ENCODE measurements around the gene ITGA11.
"Not testable (repeated sequence)": the region's sequence is repeated elsewhere in the genome, so short reads cannot be mapped to it uniquely, and the experiment has no call there.

Gene ITGA11

GRCh38 chr15:68425428-68426060, 6.4 kb downstream of the ITGA11 start:
- no peak for FAIRE-seq

GRCh38 chr15:68424754-68425390, 7.1 kb downstream of the ITGA11 start:
- TF ChIP-seq POLR2A (IDR thresholded peaks at IDR 0.05; ENCODE audit: low read depth, low read length) = no peak
- DNase-seq (ENCODE audit: insufficient read length, low spot score) = no peak
- FAIRE-seq = no peak

More at GRCh38 chr15:68425428-68426060, 6.4 kb downstream of the ITGA11 start:
- no peak for TF ChIP-seq POLR2A (IDR thresholded peaks at IDR 0.05; ENCODE audit: low read depth, low read length)
- DNase-seq (ENCODE audit: insufficient read length, low spot score) = no peak

GRCh38 chr15:68423359-68424296, 8.3 kb downstream of the ITGA11 start:
- FAIRE-seq = no peak
- TF ChIP-seq POLR2A (IDR thresholded peaks at IDR 0.05; ENCODE audit: low read depth, low read length) = no peak
- DNase-seq (ENCODE audit: insufficient read length, low spot score) = no peak

- not testable (repeated sequence) for DNase-seq (ENCODE audit: insufficient read length, low spot score); FAIRE-seq
These were observed 9.4 kb downstream of the ITGA11 start for GRCh38 chr15:68422403-68423145.

GRCh38 chr15:68421798-68422402, 10.1 kb downstream of the ITGA11 start:
- no peak for FAIRE-seq
- TF ChIP-seq POLR2A (IDR thresholded peaks at IDR 0.05; ENCODE audit: low read depth, low read length) = no peak
- no peak for DNase-seq (ENCODE audit: insufficient read length, low spot score)

- no peak for TF ChIP-seq POLR2A (IDR thresholded peaks at IDR 0.05; ENCODE audit: low read depth, low read length)
- no peak for FAIRE-seq
- DNase-seq (ENCODE audit: insufficient read length, low spot score) = no peak
These were observed 10.8 kb downstream of the ITGA11 start for GRCh38 chr15:68421115-68421551.

- DNase-seq (ENCODE audit: insufficient read length, low spot score) (no peak), FAIRE-seq (no peak)
These were observed 11.7 kb downstream of the ITGA11 start for GRCh38 chr15:68420186-68420684.

GRCh38 chr15:68419301-68420175, 12.4 kb downstream of the ITGA11 start:
- FAIRE-seq (no peak), DNase-seq (ENCODE audit: insufficient read length, low spot score) (no peak)
- no peak for TF ChIP-seq POLR2A (IDR thresholded peaks at IDR 0.05; ENCODE audit: low read depth, low read length)

More at GRCh38 chr15:68420186-68420684, 11.7 kb downstream of the ITGA11 start:
- no peak for TF ChIP-seq POLR2A (IDR thresholded peaks at IDR 0.05; ENCODE audit: low read depth, low read length)

GRCh38 chr15:68418611-68419161, 13.3 kb downstream of the ITGA11 start:
- no peak for FAIRE-seq
- no peak for TF ChIP-seq POLR2A (IDR thresholded peaks at IDR 0.05; ENCODE audit: low read depth, low read length)
- no peak for DNase-seq (ENCODE audit: insufficient read length, low spot score)

- FAIRE-seq = no peak
- no peak for DNase-seq (ENCODE audit: insufficient read length, low spot score)
- no peak for TF ChIP-seq POLR2A (IDR thresholded peaks at IDR 0.05; ENCODE audit: low read depth, low read length)
These were observed 14.1 kb downstream of the ITGA11 start for GRCh38 chr15:68417897-68418296.

GRCh38 chr15:68417051-68417450, 14.9 kb downstream of the ITGA11 start:
- TF ChIP-seq POLR2A (IDR thresholded peaks at IDR 0.05; ENCODE audit: low read depth, low read length) = no peak
- DNase-seq (ENCODE audit: insufficient read length, low spot score) (no peak), FAIRE-seq (no peak)

GRCh38 chr15:68416158-68416535, 15.8 kb downstream of the ITGA11 start:
- FAIRE-seq (no peak), DNase-seq (ENCODE audit: insufficient read length, low spot score) (no peak)
- no peak for TF ChIP-seq POLR2A (IDR thresholded peaks at IDR 0.05; ENCODE audit: low read depth, low read length)

All from H54 (cell line).